Upper lobe of left lung (tissue), 4 donors: Measurements from ENCODE around the gene CYP2A13.
"Not testable (repeated sequence)": the region's sequence is repeated elsewhere in the genome, so short reads cannot be mapped to it uniquely, and the experiment has no call there.

Experiments used
- EP300 ChIP-seq, 4 donors: sonication (generic); formaldehyde crosslinking; IDR thresholded peaks; one replicate each; pipeline ENCODE4 v1.5.1; 2017; ENCODE audit warnings: antibody characterized with exemption in 4 of 4, control low read depth in 2 of 4
- TF ChIP-seq, protein P1 (sequence below), 6 experiments: fragments of 450-650 bp in 4 of 6; fragments of 200-600 bp in 2 of 6; sonication (generic) in 2 of 6; IDR thresholded peaks; one replicate each; pipeline ENCODE4 v1.5.1; 2016 to 2019; ENCODE audit warnings: antibody characterized with exemption in 6 of 6

- TF ChIP-seq, protein P1, sequence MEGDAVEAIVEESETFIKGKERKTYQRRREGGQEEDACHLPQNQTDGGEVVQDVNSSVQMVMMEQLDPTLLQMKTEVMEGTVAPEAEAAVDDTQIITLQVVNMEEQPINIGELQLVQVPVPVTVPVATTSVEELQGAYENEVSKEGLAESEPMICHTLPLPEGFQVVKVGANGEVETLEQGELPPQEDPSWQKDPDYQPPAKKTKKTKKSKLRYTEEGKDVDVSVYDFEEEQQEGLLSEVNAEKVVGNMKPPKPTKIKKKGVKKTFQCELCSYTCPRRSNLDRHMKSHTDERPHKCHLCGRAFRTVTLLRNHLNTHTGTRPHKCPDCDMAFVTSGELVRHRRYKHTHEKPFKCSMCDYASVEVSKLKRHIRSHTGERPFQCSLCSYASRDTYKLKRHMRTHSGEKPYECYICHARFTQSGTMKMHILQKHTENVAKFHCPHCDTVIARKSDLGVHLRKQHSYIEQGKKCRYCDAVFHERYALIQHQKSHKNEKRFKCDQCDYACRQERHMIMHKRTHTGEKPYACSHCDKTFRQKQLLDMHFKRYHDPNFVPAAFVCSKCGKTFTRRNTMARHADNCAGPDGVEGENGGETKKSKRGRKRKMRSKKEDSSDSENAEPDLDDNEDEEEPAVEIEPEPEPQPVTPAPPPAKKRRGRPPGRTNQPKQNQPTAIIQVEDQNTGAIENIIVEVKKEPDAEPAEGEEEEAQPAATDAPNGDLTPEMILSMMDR (IDR thresholded peaks at IDR 0.05) = peak in 4 of 6 experiments; percentile 26 to 59 (median 34)
- not testable (repeated sequence) for TF ChIP-seq EP300 (IDR thresholded peaks at IDR 0.05)
These were observed 39.6 kb downstream of the CYP2A13 start for GRCh38 chr19:41127801-41128300.
